Renal cortical epithelial cell (primary cell): Measurements from ENCODE around the gene JTB. TPM values are rescaled to one million over a fixed set of nuclear protein-coding genes. Genes with fewer than 3 reads are reported as not detected.
"Not testable (repeated sequence)": the region's sequence is repeated elsewhere in the genome, so short reads cannot be mapped to it uniquely, and the experiment has no call there.

Experiments
- DNase-seq: peaks from one replicate; pipeline ENCODE4 v3.0.0-alpha.2; 2011; ENCODE audit warnings: low read depth
- total RNA-seq: library from RNA; depleted of rRNA; stranded (reverse); fragments of >200 nt; gene quantifications from 2 replicates; pipeline ENCODE4 v1.2.3, GENCODE V29; 2014

The JTB gene
- total RNA-seq, result 109 and 116 TPM in 2 replicates

DNA sequence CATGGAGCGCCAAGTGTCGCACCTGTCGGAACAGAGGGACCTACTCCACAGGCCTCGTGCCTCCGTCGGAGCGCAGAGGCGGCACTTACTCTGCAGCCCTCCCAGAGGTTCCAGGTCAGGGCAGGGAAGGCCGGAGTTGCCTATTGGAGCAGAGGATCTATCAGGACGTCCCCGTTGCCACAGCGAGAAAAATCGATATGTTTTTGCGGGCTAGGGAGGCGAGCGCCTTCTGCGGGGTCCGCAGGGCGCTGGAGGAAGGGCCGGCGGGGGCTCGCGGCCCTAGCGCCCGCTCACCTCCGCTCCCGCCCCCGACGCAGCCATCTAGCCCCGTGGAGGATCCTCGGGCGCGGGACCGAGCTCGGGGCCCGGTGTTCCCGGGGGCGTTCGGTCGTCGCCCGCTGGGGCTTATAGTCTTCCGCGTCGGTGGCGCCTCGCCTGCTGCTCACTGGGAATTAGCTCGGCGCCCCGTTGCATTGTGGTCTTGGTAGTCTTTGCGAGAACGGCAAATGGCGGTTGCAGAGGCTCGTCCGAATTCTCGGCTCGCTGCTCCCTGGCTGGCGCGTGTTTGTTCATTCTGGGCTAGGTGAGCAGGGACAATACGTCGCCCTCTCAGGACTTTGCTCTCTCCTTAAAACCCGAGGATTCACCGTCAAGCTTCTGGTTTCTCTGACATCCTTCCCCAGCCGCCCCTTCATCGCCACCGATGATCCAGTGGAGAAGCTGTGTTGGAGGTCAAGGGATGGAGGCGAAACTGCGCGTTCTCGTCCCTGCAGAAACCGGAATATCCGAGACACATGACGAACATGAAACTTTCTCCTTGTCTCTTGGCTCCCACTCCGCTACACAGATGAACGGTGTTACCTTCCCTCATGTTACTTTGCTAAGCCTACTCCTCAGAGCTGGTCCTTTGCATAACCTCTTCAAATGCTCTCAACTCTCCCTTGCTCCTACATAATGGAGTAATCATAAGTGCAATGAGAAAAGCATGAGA is at the start of gene JTB:
JTB (minus strand) TSS at position 425 of the 991 bp plus-strand sequence; CDS start at position 3, 422 bp downstream.
- DNase-seq, result peak; percentile 63

DNA sequence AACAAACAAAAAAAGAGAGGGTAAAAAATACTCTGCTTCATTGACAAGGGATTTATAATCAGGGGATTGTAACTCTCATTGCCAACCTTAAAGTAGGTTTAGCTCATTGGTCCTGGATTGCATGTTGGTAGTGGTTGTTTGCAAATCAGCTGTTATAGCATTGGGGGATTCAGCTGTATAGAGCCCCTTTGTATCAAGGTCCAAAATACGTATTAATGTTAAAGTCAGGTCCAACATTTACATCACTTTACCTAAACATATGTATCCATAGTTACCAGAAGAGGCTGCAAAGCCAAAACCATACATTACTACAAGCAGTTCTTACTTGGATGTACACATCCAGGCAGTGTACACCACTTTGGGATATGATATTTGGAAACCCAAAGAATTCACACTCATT is 42.5 kb upstream of the JTB start:
- no peak for DNase-seq

DNA sequence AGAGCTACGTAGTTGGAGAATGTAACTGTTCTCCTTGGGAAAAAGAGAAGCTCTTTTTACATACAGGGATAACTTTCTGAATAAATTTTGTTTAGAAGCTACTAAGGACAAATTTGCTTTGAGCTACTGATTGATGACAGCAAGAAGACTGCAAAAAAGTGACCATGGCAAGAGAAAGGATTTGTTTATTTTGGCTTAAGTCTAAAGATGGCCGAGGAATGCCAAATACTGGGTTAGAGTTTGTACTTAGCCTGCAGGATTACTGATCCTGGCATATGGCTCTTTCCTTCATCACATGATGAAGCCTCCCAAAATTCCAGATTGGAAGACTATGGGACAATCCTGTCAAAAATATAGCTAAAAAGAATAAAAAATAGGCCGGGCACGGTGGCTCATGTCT is 41.8 kb upstream of the JTB start:
- DNase-seq, result no peak

DNA sequence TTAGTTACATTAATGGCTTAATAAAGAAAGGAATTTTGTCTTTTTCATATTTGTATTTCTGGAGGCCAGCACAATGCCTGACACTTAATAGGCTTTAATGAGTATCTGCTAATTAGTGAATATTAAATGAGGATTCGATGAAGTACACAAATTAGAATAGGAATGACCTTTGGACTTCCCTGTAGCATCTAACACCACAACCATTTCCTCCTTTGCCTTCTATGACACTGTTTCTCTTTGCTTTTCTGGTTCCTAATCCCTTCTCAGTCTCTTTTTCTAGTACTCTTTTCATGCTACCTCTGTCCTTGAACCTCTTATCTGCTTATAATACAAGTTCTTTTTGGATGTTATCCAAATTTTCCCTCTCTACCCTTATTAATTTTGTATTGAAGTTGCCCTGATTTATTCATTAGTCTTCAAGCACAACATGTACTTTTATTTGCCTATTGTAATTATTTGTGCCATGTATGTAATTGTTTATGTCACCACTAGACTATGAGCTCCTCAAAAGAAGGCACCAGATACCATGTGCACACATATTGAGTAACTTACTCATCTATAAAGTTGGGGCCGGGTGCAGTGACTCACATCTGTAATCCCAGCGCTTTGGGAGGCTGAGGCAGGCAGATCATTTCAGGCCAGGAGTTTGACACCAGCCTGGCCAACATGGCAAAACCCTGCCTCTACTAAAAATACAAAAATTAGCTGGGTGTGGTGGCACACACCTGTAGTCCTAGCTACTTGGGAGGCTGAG is 36.9 kb upstream of the JTB start:
- no peak for DNase-seq

DNA sequence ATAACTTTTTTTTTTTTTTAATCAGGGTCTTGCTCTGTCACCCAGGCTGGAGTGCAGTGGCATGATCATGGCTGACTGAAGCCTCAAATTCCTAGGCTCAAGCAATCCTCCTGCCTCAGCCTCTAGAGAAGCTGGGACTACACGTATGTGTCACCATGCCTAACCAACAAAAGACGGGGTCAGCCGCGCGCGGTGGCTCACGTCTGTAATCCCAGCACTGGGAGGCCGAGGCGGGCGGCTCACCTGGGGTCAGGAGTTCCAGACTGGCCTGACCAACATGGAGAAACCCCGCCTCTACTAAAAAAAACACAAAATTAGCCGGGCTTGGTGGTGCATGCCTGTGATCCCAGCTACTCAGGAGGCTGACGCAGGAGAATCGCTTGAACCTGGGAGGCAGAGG is 35.1 kb upstream of the JTB start:
- DNase-seq, result not testable (repeated sequence)

DNA sequence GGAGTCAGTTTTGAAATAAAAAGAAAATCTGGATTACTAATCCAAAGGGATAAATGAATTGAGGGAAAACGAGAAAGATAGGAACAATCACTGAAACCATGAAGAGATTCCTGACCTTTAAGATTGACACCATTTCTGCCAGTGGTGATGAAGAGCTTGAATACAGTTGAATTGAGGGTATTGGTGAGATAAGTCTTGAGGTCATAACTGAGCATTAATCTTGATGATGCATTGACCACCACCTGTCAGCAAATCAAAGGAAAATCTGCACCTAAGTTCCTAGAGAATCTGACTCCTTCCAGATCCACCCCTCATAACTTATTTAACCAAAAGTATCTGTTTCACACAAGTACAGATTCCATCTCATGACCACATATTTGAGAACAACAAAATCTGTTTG is 34.7 kb upstream of the JTB start:
- no peak for DNase-seq

DNA sequence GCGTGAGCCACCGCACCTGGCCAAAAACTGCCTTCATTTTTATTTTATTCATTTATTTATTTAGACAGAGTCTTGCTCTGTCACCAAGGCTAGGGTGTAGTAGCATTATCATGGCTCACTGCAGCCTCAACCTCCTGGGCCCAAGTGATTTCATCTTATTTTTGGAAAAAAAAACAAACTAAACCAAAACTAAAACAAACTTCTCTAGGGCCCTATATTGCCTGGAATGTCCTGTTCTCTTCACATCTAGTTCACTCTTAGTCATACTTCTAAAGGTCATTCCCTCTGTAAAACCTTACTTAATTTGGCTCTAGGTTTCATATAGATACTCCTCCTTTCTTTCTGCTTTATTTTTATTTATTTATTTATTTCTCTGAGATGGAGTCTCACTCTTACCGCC is 28.7 kb upstream of the JTB start:
- DNase-seq, result no peak

DNA sequence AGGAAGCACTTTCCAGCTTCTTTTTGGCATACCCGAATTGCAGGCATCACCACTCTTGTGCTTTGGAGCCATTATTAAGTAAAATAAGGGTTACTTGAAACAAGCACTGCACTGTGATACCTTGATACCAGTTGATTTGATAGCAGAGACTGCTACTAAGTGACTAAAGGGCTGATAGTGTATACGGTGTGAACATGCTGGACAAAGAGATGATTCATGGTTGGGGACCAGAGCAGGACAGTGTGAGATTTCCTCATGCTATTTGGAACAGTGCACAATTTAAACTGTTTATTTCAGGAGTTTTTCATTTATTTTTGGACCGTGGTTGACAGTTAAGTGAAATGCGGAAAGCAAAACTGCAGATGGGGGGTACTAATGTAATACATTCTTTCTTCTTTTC is 22.9 kb upstream of the JTB start:
- no peak for DNase-seq

DNA sequence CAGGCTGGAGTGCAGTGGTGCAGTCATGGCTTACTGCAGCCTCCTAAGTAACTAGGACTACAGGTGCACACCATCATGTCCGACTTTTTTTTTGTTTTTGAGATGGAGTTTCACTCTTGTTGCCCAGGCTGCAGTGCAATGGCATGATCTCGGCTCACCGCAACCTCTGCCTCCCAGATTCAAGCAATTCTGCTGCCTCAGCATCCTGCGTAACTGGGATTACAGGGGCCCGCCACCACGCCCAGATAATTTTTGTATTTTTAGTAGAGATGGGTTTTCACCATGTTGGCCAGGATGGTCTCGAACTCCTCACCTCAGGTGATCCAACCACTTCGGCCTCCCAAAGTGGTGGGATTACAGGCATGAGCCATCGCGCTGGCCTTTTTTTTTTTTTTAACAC is 19.4 kb upstream of the JTB start:
- not testable (repeated sequence) for DNase-seq

DNA sequence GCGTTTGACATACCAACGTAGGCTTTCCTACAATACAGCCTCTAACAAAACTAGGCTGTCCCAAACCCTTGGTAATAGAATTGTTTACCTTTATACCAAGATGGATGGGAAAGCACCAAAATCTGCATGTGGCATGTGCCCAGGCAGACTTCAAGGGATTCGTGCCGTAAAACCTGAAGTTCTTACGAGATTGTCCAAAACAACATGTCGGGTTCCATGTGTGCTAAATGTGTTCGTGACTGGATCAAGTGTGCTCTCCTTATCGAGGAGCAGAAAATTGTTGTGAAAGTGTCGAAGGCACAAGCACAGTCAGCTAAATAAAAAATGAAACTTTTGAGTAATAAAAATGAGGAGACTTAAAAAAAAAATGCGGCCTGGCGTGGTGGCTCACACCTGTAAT is 18.2 kb upstream of the JTB start:
- no peak for DNase-seq

DNA sequence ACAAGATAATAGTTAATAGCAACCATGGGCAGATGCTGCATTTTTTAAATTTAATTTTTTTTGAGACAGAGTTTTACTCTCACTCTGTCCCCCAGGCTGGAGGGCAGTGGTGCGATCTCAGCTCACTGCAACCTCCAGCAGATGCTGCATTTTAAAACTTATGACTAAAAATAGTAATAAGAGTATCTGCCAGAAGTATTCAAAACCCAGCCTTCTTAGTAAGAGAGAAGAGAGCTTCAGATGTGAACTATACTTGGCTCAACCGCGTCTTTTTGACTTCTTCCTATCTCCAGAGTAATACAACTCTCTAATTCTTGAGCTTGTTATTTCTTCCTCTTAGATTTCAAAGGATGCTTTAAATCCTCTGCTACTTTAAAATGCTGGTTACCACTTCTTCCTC is 17.7 kb upstream of the JTB start:
- no peak for DNase-seq

DNA sequence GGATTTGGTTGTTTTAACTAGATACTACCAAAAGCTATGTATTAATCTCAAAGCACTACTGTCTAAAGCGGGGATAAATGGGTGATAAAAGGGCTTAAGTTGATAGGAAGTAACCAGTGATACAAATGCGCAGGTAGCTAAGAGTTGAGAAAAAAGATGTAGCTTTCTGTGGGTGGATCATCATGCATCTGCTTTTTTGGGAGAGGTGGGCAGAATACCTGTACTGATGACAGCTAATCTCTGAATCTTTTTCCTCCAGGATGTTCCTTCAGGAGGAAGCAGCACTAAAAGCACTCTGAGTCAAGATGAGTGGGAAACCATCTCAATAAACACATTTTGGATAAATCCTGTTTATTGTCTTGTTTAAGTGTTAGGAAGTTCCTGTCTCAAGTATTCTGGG is 14.3 kb upstream of the JTB start:
- no peak for DNase-seq

DNA sequence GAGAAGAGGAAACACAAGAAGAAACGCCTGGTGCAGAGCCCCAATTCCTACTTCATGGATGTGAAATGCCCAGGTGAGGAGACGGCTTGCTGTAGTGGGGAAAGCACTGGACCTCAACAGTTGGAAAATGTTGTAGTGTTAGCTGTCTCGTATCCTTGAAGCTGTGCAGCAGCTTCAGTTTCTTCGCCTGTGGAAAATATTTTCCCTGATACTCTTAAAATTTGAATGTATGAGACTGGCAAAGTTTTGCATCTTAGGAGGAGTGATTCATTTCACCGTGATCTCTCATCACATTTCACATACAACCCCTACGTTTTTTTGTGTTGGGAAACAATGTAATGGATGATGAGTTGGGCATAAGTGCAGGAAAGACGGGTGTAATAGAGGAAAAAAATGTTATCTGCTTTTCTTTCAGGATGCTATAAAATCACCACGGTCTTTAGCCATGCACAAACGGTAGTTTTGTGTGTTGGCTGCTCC is 13.7 kb upstream of the JTB start:
- DNase-seq, result no peak

DNA sequence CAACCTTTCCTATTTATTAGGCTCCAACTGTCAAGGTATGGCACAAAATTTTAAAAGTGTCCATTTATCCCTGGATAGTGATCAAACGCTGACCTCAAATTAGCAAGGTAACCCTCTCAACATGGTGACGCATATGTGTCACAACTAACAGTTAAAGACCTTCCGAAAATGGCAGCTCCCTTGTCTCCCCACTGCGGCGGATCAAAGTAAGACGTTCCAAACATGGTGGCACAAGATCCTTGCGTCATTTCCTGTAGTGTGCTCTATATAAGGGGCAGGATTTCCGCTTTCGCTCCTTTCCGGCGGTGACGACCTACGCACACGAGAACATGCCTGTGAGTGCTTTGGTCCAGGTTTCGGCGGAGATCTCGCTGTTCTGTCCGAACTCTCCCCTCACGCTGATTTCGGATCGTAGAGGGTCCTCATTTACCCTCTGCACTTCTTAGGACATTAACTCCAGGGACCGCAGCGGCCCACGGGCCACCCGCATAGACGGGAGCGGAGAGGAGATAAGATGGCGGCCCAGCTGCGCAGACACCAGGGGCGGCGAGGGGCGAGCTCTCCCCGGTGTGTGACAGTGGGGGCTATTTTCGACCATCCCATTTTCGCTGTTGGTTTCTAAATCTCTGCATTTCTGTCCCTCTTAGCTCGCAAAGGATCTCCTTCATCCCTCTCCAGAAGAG is 13.1 kb upstream of the JTB start, which contains the start of gene RPS27:
RPS27 (plus strand) TSS at position 295 of the 683 bp plus-strand sequence; CDS start at position 330, 35 bp downstream.
- peak; percentile 98 for DNase-seq

DNA sequence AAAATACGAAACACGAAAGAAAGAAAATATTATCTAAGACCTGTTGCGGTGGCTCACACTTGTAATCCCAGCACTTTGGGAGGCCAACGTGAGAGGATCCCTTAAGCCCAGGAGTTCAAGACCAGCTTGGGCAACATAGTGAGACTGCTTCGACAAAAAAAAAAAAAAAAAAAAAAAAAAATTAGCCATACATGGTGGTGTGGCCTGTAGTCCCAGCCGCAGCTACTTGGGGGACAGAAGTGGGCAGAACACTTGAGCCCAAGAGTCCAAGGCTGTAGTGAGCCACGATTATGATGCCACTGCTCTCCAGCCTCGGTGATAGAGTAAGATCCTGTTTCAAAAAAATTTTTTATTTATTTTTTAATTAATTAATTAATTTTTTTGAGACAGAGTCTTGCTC is 10.1 kb upstream of the JTB start:
- no peak for DNase-seq

DNA sequence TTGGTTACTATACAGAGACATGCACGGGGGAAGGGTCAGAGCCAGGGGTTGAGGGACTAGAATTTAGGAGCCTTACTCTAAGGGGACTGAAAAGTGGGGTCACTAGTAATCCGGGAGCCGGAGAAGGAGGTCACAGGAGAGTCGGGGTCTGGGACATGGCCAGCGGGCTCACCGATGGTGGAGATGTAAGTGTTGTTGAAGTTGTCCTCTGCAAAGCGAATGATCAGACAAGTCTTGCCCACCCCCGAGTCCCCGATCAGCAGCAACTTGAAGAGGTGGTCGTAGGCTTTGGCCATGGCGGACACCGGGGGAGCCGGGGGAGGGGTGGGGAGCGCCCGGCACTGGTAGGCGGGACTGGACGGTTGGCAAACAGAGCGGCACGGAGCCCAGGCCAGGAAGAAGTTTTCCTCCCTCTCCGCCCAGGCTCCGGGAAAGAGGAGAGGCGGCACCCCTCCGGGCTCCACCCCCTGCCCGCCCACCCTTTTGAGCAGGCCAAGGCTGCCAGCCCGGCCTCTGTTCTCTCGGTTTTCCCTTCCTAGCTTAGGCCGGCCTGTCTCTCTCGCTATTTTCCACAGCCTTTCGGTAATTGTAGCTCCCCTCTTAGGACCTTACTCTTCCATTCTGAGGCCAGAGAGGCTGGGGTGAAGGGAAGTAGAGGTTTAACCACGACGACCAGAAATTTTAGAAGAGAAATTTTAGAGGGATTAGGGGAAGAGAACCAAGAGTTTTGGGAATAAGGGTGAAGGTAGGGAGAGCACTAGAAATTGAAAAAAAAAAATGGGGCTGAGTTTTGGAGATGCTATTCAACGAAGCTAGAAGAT is 8.7 kb upstream of the JTB start, which contains the start of gene RAB13:
RAB13 (minus strand) TSS at position 399 of the 821 bp plus-strand sequence; CDS start at position 296, 103 bp downstream.
- DNase-seq, result peak; percentile 75

DNA sequence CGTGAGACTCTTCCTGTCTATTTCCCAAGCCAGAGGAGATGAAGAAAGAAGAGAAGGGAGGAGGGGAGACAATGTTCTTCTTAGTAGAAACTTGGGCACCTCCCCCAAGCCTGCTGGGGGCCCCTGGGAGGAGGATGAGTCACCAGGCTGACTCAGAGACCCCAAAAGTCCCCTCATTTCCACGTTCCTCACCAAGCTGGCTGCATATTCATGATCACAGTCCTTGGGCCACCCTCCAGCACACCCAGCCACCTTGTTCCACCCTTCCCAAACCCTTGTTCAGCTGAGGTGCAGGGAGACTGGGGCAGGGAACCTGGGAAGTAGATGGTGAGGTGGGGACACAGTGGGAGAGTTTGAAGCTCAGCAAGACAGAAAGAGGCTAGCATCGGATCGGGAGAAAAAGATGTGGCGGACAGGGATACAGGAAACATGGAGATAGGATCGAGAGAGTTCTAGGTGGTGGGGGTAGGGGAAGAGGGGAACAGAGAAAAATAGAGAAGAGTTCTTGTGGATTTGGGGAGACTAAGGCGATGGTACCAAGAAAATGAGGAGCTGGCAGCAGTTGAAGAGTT is 8.0 kb upstream of the JTB start:
- peak; percentile 80 for DNase-seq

DNA sequence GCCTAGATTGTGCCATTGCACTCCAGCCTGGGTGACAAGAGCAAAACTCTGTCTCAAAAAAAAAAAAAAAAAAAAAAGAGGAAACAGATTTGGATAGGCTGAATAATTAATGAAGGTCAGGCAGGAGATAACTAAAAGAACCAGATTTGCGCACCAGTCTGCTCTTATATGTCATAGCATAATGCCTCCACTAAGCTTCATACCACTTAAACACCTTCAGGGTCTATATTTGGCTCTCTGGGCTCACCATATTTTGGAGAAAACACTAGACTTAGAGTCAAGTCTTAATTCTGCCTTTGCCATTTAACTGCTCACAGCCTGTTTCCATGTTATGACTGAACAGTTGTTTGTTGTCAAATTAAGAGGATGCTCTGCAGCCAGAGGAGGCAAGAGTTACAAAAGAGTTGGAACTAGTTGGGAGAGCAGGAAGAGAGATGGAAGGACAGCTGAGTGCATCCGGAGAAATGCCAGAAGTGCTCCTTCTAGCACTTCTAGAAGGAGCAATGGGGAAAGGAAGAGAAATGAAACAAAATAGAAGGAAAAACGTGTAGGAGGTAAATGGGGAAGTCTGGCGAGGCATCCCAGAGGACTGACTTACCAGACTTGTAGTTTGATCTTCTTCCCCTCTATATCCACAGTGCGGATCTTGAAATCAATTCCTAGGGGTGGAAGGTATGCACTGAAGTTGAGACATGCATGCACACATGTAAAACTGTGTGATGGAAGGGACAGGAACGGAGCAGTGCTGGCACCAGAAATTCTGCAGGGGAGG is 6.8 kb upstream of the JTB start:
- DNase-seq, result no peak

DNA sequence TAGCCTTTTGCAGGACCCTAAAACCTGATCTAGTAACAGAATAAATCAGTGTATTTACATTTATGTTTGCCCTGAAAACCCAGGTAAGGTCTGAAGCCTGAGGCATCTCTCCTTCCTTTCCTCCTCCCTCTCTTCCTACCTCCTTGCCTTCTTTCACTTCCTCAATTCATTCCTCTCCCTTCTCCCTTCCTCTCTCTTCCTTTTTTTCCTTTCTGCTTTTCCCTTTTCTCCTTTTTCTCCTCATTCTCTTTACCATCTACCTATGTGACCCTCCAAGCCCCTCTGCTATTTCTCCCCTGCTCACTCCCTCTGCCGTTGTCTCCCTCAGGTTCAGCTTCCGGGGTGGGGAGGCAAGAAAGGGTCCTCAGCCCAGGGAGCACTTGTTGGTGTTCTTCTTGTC is 4.3 kb upstream of the JTB start:
- not testable (repeated sequence) for DNase-seq

DNA sequence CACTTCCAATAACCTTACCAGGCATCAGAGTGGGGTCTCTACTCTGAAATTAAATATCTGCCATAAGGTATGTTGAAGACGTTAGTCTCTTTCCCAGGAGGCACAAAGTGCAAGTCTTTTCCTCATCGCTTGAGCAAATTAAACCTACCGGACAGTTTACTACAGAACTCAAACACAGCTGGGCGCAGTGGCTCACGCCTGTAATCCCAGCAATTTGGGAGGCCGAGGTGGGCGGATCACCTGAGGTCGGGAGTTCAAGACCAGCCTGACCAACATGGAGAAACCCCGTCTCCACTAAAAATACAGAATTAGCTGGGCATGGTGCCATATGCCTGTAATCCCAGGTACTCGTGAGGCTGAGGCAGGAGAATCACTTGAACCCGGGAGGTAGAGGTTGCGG is 1.6 kb upstream of the JTB start:
- DNase-seq, result not testable (repeated sequence)
